ENCODE measurements around the gene MAPK6. TPM values are rescaled to one million over a fixed set of nuclear protein-coding genes. Genes with fewer than 3 reads are reported as not detected.
A peak's percentile ranks its signal among the peaks of the same experiment; 100 is the strongest.

The MAPK6 gene
- total RNA-seq (ENCODE audit: low replicate concordance) = 90.8 and 128 TPM in 2 replicates

- peak within 1 kb of the TSS; percentile 96 for H3K4me3 Mint-ChIP-seq
- H3K27me3 Mint-ChIP-seq (ENCODE audit: insufficient read depth, low read depth) = peaks cover 3% of the 10 kb centered on the region
- peak within 1 kb of the TSS; percentile 83 for H3K9ac ChIP-seq
- no peaks in the 10 kb centered on the region for H3K36me3 ChIP-seq
- H3F3A ChIP-seq (ENCODE audit: low read depth) = peaks cover 22% of the 10 kb centered on the region
- peaks cover 34% of the 10 kb centered on the region for H3K4me1 Mint-ChIP-seq
- H4K20me1 ChIP-seq (ENCODE audit: low read depth) = peaks cover 40% of the 10 kb centered on the region
- H3K36me3 Mint-ChIP-seq = peaks cover 3% of the 10 kb centered on the region
- peak within 1 kb of the TSS; percentile 64 for H3K4me3 ChIP-seq
- H3K27ac ChIP-seq = peak within 1 kb of the TSS; percentile 98
- peak within 1 kb of the TSS; percentile 2 for H2AFZ ChIP-seq (replicated peaks)
- no peaks in the 10 kb centered on the region for H3K9me3 ChIP-seq (ENCODE audit: low read depth)
- peaks cover 42% of the 10 kb centered on the region for H3K79me2 ChIP-seq (ENCODE audit: low read depth)
- H3K27ac Mint-ChIP-seq = peak within 1 kb of the TSS; percentile 99
- H3K4me2 ChIP-seq = peak within 1 kb of the TSS; percentile 76
- peaks cover 12% of the 10 kb centered on the region for H3K4me1 ChIP-seq
- no peaks in the 10 kb centered on the region for H3K9me3 Mint-ChIP-seq
- DNase-seq (ENCODE audit: low spot score) = peak; percentile 95
- no peaks in the 10 kb centered on the region for H3K27me3 ChIP-seq
- TF ChIP-seq EZH2 (IDR thresholded peaks at IDR 0.05) (no peak), CTCF (IDR thresholded peaks at IDR 0.05) (no peak), EZH2phosphoT487 (IDR thresholded peaks at IDR 0.05) (no peak)
Observed at GRCh38 chr15:52018693-52019393, at the start of gene MAPK6. TSS of gene MAPK6 (plus strand) at chr15:52019219. CDS start at chr15:52046461, 27,242 bp downstream.

- Histone ChIP-seq H3K4me2 (no peak overlapping the region), H3K4me3 (peak overlapping the region; percentile 84), H3K4me1 (peaks cover 6% of the 10 kb centered on the region), H2AFZ (replicated peaks) (no peak overlapping the region), H4K20me1 (ENCODE audit: low read depth) (no peaks in the 10 kb centered on the region), H3F3A (ENCODE audit: low read depth) (peaks cover 5% of the 10 kb centered on the region), H3K9ac (no peak overlapping the region), H3K27me3 (no peaks in the 10 kb centered on the region), H3K36me3 (no peaks in the 10 kb centered on the region), H3K79me2 (ENCODE audit: low read depth) (peaks cover 80% of the 10 kb centered on the region), H3K27ac (no peak overlapping the region), H3K9me3 (ENCODE audit: low read depth) (no peaks in the 10 kb centered on the region)
- DNase-seq (ENCODE audit: low spot score) = no peak
- Mint-ChIP-seq H3K9me3 (peaks cover 15% of the 10 kb centered on the region), H3K27me3 (ENCODE audit: insufficient read depth, low read depth) (peaks cover 5% of the 10 kb centered on the region), H3K27ac (no peak overlapping the region), H3K4me1 (peaks cover 15% of the 10 kb centered on the region), H3K36me3 (peaks cover 24% of the 10 kb centered on the region), H3K4me3 (peak overlapping the region; percentile 96)
- no peak for TF ChIP-seq EZH2 (IDR thresholded peaks at IDR 0.05)
Observed at GRCh38 chr15:51969728-51970127, 49.3 kb upstream of the MAPK6 start.

DNA sequence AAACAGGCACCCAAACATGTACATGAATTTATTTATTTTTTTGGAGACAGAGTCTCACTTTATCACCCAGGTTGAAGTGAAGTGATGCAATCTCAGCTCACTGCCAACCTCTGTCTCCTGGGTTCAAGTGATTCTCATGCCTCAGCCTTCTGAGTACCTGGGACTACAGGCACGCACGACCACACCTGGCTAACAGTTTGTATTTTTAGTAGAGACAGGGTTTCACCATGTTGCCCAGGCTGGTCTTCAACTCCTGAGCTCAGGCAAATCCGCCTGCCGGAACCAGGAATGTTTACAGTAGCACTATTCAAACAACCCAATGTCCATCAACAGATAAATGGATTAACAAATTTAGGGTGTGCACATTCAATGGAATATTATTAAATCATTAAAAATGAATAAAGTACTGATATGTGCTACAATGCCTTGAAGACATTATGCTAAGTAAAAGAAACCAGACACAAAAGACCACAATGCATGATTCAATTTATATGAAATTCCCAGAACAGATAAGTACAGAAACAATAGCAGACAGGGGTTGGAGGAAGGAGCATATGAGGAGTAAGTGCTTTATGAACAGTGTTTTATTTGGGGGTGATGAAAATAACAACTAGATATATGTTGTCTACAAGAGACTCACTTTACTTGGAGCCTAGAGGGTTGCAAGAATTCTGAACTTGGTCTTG lies 48.7 kb upstream of the MAPK6 start:
- H3K36me3 Mint-ChIP-seq = peaks cover 21% of the 10 kb centered on the region
- H3K9ac ChIP-seq = no peak overlapping the region
- DNase-seq (ENCODE audit: low spot score) = no peak
- H3K4me1 ChIP-seq = peaks cover 6% of the 10 kb centered on the region
- peak overlapping the region; percentile 96 for H3K4me3 Mint-ChIP-seq
- H3K27me3 Mint-ChIP-seq (ENCODE audit: insufficient read depth, low read depth) = peaks cover 5% of the 10 kb centered on the region
- no peaks in the 10 kb centered on the region for H3K27me3 ChIP-seq
- H3K4me1 Mint-ChIP-seq = peaks cover 15% of the 10 kb centered on the region
- peak overlapping the region; percentile 79 for H3K4me2 ChIP-seq
- H2AFZ ChIP-seq (replicated peaks) = no peak overlapping the region
- no peaks in the 10 kb centered on the region for H3K36me3 ChIP-seq
- H4K20me1 ChIP-seq (ENCODE audit: low read depth) = no peaks in the 10 kb centered on the region
- peaks cover 5% of the 10 kb centered on the region for H3F3A ChIP-seq (ENCODE audit: low read depth)
- peak overlapping the region; percentile 84 for H3K4me3 ChIP-seq
- H3K27ac ChIP-seq = no peak overlapping the region
- peaks cover 15% of the 10 kb centered on the region for H3K9me3 Mint-ChIP-seq
- no peak for TF ChIP-seq EZH2 (IDR thresholded peaks at IDR 0.05)
- no peak for TF ChIP-seq EZH2phosphoT487 (IDR thresholded peaks at IDR 0.05)
- no peak for TF ChIP-seq CTCF (IDR thresholded peaks at IDR 0.05)
- peaks cover 80% of the 10 kb centered on the region for H3K79me2 ChIP-seq (ENCODE audit: low read depth)
- H3K27ac Mint-ChIP-seq = peak overlapping the region; percentile 53
- H3K9me3 ChIP-seq (ENCODE audit: low read depth) = no peaks in the 10 kb centered on the region
